ENCODE results near the gene PNMA8A.

DNA sequence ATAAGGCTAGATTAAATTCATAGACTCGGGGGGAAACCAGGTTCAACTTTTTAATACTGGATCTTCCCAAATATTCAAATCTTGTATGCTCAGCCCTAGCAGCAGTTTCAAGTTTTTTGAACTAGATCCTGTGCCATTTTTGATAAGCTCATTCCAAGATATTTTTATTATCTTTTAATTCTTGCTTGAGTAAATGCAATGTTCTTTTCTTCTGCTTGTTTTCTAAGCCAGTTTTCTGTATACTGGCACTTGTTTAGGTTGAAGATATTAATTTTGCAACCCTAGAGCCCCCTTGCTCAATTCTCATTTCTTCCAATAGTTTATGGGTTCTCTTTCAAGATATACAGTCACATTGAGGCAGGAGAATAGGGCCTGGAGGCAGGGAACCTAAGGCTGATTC, 29.5 kb downstream of the PNMA8A start:
- TF ChIP-seq, protein P1, sequence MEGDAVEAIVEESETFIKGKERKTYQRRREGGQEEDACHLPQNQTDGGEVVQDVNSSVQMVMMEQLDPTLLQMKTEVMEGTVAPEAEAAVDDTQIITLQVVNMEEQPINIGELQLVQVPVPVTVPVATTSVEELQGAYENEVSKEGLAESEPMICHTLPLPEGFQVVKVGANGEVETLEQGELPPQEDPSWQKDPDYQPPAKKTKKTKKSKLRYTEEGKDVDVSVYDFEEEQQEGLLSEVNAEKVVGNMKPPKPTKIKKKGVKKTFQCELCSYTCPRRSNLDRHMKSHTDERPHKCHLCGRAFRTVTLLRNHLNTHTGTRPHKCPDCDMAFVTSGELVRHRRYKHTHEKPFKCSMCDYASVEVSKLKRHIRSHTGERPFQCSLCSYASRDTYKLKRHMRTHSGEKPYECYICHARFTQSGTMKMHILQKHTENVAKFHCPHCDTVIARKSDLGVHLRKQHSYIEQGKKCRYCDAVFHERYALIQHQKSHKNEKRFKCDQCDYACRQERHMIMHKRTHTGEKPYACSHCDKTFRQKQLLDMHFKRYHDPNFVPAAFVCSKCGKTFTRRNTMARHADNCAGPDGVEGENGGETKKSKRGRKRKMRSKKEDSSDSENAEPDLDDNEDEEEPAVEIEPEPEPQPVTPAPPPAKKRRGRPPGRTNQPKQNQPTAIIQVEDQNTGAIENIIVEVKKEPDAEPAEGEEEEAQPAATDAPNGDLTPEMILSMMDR (IDR thresholded peaks at IDR 0.05): no peak
- TF ChIP-seq EP300 (IDR thresholded peaks at IDR 0.05) (no peak), POLR2A (IDR thresholded peaks at IDR 0.05) (no peak), POLR2AphosphoS5 (IDR thresholded peaks at IDR 0.05) (no peak)
